HepG2 (cell line): Measurements from ENCODE around the gene PPME1. TPM values are rescaled to one million over a fixed set of nuclear protein-coding genes. Genes with fewer than 3 reads are reported as not detected.

ENCODE experiments used
- ATAC-seq: fragments of 200-7000 bp; cut with Tn5 transposase; 3 replicates; pipeline ENCODE4 v1.9.1; 2020; ENCODE audit warnings: mild to moderate bottlenecking, moderate library complexity
- BruUV-seq: library from RNA; stranded (reverse); fragments of 400-500 nt; replicated peaks from 2 replicates; lab custom pipeline; 2021; lab: Mats Ljungman, UMichigan
- CTCF ChIA-PET: fragments of 300-600 bp; formaldehyde crosslinking; extraction: SDS; loops from one replicate; lab custom pipeline; 2021; ENCODE audit warnings: low total read pairs, inconsistent platforms, low intra/inter-chr PET ratio; lab: Yijun Ruan, JAX
- POLR2A ChIA-PET: fragments of 350-600 bp; sonication (Branson Sonifier 250); formaldehyde crosslinking; loops from one replicate; lab custom pipeline; 2020; ENCODE audit warnings: antibody characterized with exemption, inconsistent platforms; lab: Yijun Ruan, JAX
- DNase-seq: peaks from one replicate; pipeline ENCODE4 v3.0.0-alpha.2; 2015; ENCODE audit warnings: low spot score
- FAIRE-seq: peaks from 3 replicates; lab custom pipeline; 2011; peaks lifted over from hg19 to GRCh38; lab: Jason Lieb, UNC
- H2AFZ ChIP-seq: one replicate; pipeline ENCODE4 v1.6.1; 2011; ENCODE audit warnings: low read length, inconsistent platforms
- H3K27ac ChIP-seq: fragments of 300-600 bp; 3 replicates; pipeline ENCODE4 v1.8.0; 2011; ENCODE audit warnings: mixed run types, mild to moderate bottlenecking, mixed read lengths, low read length, inconsistent platforms; ENCODE audit not compliant: insufficient read depth; ENCODE audit errors: extremely low read length
- H3K27me3 ChIP-seq, 2 experiments: fragments of 200-600 bp in 1 of 2; 2 replicates in 1 of 2; 3 replicates in 1 of 2; pipeline versions ENCODE4 v1.6.0 to v1.8.0; 2011; ENCODE audit warnings: low read length in 2 of 2, mild to moderate bottlenecking in 2 of 2, moderate library complexity in 2 of 2, inconsistent platforms in 1 of 2; ENCODE audit not compliant: insufficient read depth in 2 of 2, control insufficient read depth in 1 of 2
- H3K36me3 ChIP-seq, 2 experiments: fragments of 200-600 bp in 1 of 2; replicated peaks in 1 of 2; 2 replicates in 1 of 2; 3 replicates in 1 of 2; pipeline versions ENCODE4 v1.5.1 to v1.8.0; 2011; ENCODE audit warnings: low read length in 2 of 2, inconsistent platforms in 1 of 2; ENCODE audit not compliant: insufficient read depth in 2 of 2, control insufficient read depth in 1 of 2
- H3K4me1 ChIP-seq: 2 replicates; pipeline ENCODE4 v1.5.1; 2012; ENCODE audit warnings: low read length, inconsistent platforms; ENCODE audit not compliant: insufficient read depth
- H3K4me2 ChIP-seq: 2 replicates; pipeline ENCODE4 v1.6.0; 2011; ENCODE audit warnings: low read depth, low read length, inconsistent platforms
- H3K4me3 ChIP-seq, 3 experiments: fragments of 200-600 bp in 1 of 3; sonication (generic), shearing (Covaris generic) in 1 of 3; replicated peaks in 1 of 3; 2 replicates each; pipeline ENCODE4 v1.5.1; 2011 to 2016; ENCODE audit warnings: low read length in 3 of 3, inconsistent platforms in 2 of 3, low read depth in 2 of 3, mild to moderate bottlenecking in 2 of 3, control low read depth in 1 of 3, mixed read lengths in 1 of 3; ENCODE audit not compliant: insufficient read depth in 1 of 3
- H3K79me2 ChIP-seq: one replicate; pipeline ENCODE4 v1.6.1; 2011; ENCODE audit warnings: low read length, inconsistent platforms; ENCODE audit not compliant: insufficient read depth
- H3K9ac ChIP-seq: 2 replicates; pipeline ENCODE4 v1.6.0; 2011; ENCODE audit warnings: mild to moderate bottlenecking, low read depth, low read length, inconsistent platforms; ENCODE audit not compliant: insufficient read depth
- H3K9me3 ChIP-seq: 2 replicates; pipeline ENCODE4 v1.5.1; 2012; ENCODE audit warnings: mild to moderate bottlenecking, low read length
- H4K20me1 ChIP-seq: 2 replicates; pipeline ENCODE4 v1.6.0; 2011; ENCODE audit warnings: inconsistent platforms, mild to moderate bottlenecking, low read length, moderate library complexity; ENCODE audit not compliant: insufficient read depth
- AKNA ChIP-seq: sonication (generic); formaldehyde crosslinking; IDR thresholded peaks from 2 replicates; pipeline ENCODE4 v1.4.0; 2020; ENCODE audit warnings: missing genetic modification reagents, borderline replicate concordance
- FOSL1 ChIP-seq: sonication (generic); formaldehyde crosslinking; IDR thresholded peaks from 2 replicates; pipeline ENCODE4 v1.9.0; 2021; ENCODE audit warnings: missing genetic modification reagents, borderline replicate concordance
- FUBP1 ChIP-seq: sonication (generic); formaldehyde crosslinking; IDR thresholded peaks from 2 replicates; pipeline ENCODE4 v1.5.1; 2020; ENCODE audit warnings: missing genetic modification reagents, mild to moderate bottlenecking, borderline replicate concordance
- NR2C2 ChIP-seq: sonication (generic); formaldehyde crosslinking; IDR thresholded peaks from 2 replicates; pipeline ENCODE4 v1.4.0; 2020; ENCODE audit warnings: missing genetic modification reagents, mild to moderate bottlenecking, moderate library complexity, borderline replicate concordance
- POLR2AphosphoS2 ChIP-seq: IDR thresholded peaks from 2 replicates; pipeline ENCODE4 v1.6.1; 2011; ENCODE audit warnings: low read depth, low read length, improper control_type of control experiment
- THAP11 ChIP-seq: IDR thresholded peaks from 2 replicates; pipeline ENCODE4 v1.6.1; 2016; ENCODE audit warnings: missing biosample characterization, missing genetic modification reagents
- ZNF598 ChIP-seq: sonication (generic); formaldehyde crosslinking; IDR thresholded peaks from 2 replicates; pipeline ENCODE4 v1.5.1; 2020; ENCODE audit warnings: mild to moderate bottlenecking, missing genetic modification reagents, borderline replicate concordance
- in situ Hi-C: cut with HindIII; loops from 2 replicates; pipeline ENCODE4 v1.10.0; 2017; ENCODE audit warnings: low pct_unique_long_range_greater_than_20kb; ENCODE audit not compliant: extremely low pct_ligation_motif_present
- intact Hi-C: fragments of 100-400 bp; cut with micrococcal nuclease; formaldehyde crosslinking; loops from one replicate; pipeline ENCODE4 v1.10.0; 2022; ENCODE audit not compliant: unreplicated experiment
- polyA plus RNA-seq, 8 experiments: library from polyadenylated mRNA; depleted of rRNA in 3 of 8; stranded (reverse) in 7 of 8; unstranded in 1 of 8; fragments of >200 nt; fragmentation: Illumina TruSeq in 4 of 8; extraction: Trizol in 4 of 8; gene quantifications; 2 replicates each; pipeline versions ENCODE4 v1.2.1 to v1.2.3, GENCODE V29; 2011 to 2016; ENCODE audit warnings: low read depth in 4 of 8, missing spikeins in 1 of 8, mixed read lengths in 1 of 8; ENCODE audit not compliant: insufficient read depth in 1 of 8
- total RNA-seq, 5 experiments: library from RNA; depleted of rRNA; stranded (reverse); fragments of >200 nt; fragmentation: Illumina TruSeq; extraction: Trizol; gene quantifications; 2 replicates each; pipeline ENCODE4 v1.2.3, GENCODE V29; 2016; ENCODE audit warnings: low read depth in 1 of 5

The PPME1 gene
- total and polyA plus RNA-seq, 2 of the 13 experiments (the other 11 are each of a cell fraction or from before 2014, with no cell fraction given) = 31.3 to 56.0 TPM

- in situ Hi-C loops = loop anchor here (25.0 kb wide), 1 partner anchor 197 kb away; the partner anchor contains the start of gene DNAJB13
- H4K20me1 ChIP-seq = no peaks in the 10 kb centered on the region
- no peak overlapping the region for H3K27ac ChIP-seq
- FAIRE-seq (no peak), ATAC-seq (no peak)
- no peak overlapping the region for H3K4me2 ChIP-seq
- H3K36me3 ChIP-seq = peaks cover 1 to 8% of the 10 kb centered on the region in 2 experiments; a peak in 2 of 5 replicates
- no peak overlapping the region for H2AFZ ChIP-seq
- CTCF ChIA-PET = no interaction called here
- no TSS peak for BruUV-seq
- TF ChIP-seq FOSL1 (no peak), NR2C2 (CRISPR knock-in tag) (no peak), FUBP1 (CRISPR knock-in tag) (no peak), THAP11 (no peak), AKNA (CRISPR knock-in tag) (no peak), ZNF598 (no peak), POLR2AphosphoS2 (no peak)
- TF ChIP-seq, all 625 proteins: peak for 0
- no peaks in the 10 kb centered on the region for H3K4me1 ChIP-seq
- DNase-seq = no peak
- H3K79me2 ChIP-seq = no peaks in the 10 kb centered on the region
- no peaks in the 10 kb centered on the region for H3K9me3 ChIP-seq
- no peak overlapping the region for H3K9ac ChIP-seq
- H3K4me3 ChIP-seq = no peak overlapping the region
- intact Hi-C loops = no loop called here
- POLR2A ChIA-PET = no interaction called here
- no peaks in the 10 kb centered on the region; a peak in 1 of 5 replicates for H3K27me3 ChIP-seq
Measured at GRCh38 chr11:74159642-74160041, 11.4 kb upstream of the PPME1 start.
